Measurements from ENCODE around the gene POLR3K.

GRCh38 chr16:60929-61878, 7.8 kb upstream of the POLR3K start:
- TF ChIP-seq CTCF (IDR thresholded peaks at IDR 0.05; ENCODE audit: low read length) (no peak), EZH2phosphoT487 (IDR thresholded peaks at IDR 0.05; ENCODE audit: low read length) (no peak)
